ENCODE measurements around the gene TBC1D9.

Gene TBC1D9

GRCh38 chr4:140688711-140689598, 67.2 kb downstream of the TBC1D9 start:
- DNase-seq, result no peak

- DNase-seq, result no peak
Observed at GRCh38 chr4:140686796-140687195, 69.4 kb downstream of the TBC1D9 start.

- no peak for DNase-seq
Observed at GRCh38 chr4:140684314-140684713, 71.9 kb downstream of the TBC1D9 start.

GRCh38 chr4:140681201-140681600, 75.0 kb downstream of the TBC1D9 start:
- DNase-seq, result no peak

- DNase-seq, result no peak
Observed at GRCh38 chr4:140680686-140681085, 75.5 kb downstream of the TBC1D9 start.

GRCh38 chr4:140679576-140679975, 76.6 kb downstream of the TBC1D9 start:
- no peak for DNase-seq

GRCh38 chr4:140675599-140676231, 80.5 kb downstream of the TBC1D9 start:
- DNase-seq, result no peak

GRCh38 chr4:140673729-140674128, 82.5 kb downstream of the TBC1D9 start:
- no peak for DNase-seq

GRCh38 chr4:140672416-140672815, 83.8 kb downstream of the TBC1D9 start:
- DNase-seq, result no peak

GRCh38 chr4:140668111-140668510, 88.1 kb downstream of the TBC1D9 start:
- no peak for DNase-seq

- no peak for DNase-seq
Observed at GRCh38 chr4:140666889-140667614, 89.1 kb downstream of the TBC1D9 start.

GRCh38 chr4:140662082-140662869, 93.9 kb downstream of the TBC1D9 start:
- no peak for DNase-seq

GRCh38 chr4:140661550-140661949, 94.6 kb downstream of the TBC1D9 start:
- DNase-seq, result no peak

GRCh38 chr4:140659943-140660700, 96.1 kb downstream of the TBC1D9 start:
- no peak for DNase-seq

GRCh38 chr4:140654495-140654814, 101.7 kb downstream of the TBC1D9 start:
- no peak for DNase-seq

GRCh38 chr4:140653718-140654494, 102.3 kb downstream of the TBC1D9 start:
- no peak for DNase-seq

GRCh38 chr4:140652601-140653000, 103.6 kb downstream of the TBC1D9 start:
- no peak for DNase-seq

- no peak for DNase-seq
Observed at GRCh38 chr4:140648716-140649308, 107.4 kb downstream of the TBC1D9 start.

- DNase-seq, result no peak
Observed at GRCh38 chr4:140645614-140646412, 110.4 kb downstream of the TBC1D9 start.

- no peak for DNase-seq
Observed at GRCh38 chr4:140645196-140645595, 111.0 kb downstream of the TBC1D9 start.

Measured in stimulated activated CD4-positive, alpha-beta T cell treated with anti-CD3 and anti-CD28 coated beads, Interleukin-4, amount 100 ng/mL, for 4 hours (primary cell).